ENCODE results near the gene PTPN20.

The PTPN20 gene

DNA sequence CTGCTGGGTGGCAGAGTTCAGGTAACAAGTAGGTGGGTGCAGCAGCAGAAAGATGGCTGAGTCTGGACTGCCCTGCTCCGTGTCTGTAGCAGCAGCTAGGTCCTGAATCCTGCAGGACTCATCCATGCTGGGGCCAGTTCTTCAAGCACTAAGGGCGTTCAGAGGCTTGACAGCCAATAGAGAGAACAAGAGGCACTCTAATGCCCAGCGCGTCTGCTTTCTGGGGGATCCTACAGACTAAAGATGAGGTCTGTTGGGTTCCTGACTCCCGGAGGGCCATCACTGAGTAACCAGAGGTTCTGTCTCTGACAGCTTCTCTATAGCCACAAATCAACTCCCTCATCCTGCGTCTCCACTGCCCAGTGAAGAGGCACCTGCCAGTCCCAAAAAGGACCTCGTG is 125.5 kb downstream of the PTPN20 start:
- no peak for DNase-seq

GRCh38 chr10:47037654-47038425 is 126.6 kb downstream of the PTPN20 start:
- DNase-seq: no peak

GRCh38 chr10:47038881-47039561 is 127.8 kb downstream of the PTPN20 start:
- DNase-seq: no peak

- DNase-seq: no peak
These were observed 128.3 kb downstream of the PTPN20 start for GRCh38 chr10:47039562-47039913.

GRCh38 chr10:47040041-47040491 is 128.8 kb downstream of the PTPN20 start:
- DNase-seq: no peak

- DNase-seq: no peak
These were observed 129.5 kb downstream of the PTPN20 start for GRCh38 chr10:47040681-47041080.

DNA sequence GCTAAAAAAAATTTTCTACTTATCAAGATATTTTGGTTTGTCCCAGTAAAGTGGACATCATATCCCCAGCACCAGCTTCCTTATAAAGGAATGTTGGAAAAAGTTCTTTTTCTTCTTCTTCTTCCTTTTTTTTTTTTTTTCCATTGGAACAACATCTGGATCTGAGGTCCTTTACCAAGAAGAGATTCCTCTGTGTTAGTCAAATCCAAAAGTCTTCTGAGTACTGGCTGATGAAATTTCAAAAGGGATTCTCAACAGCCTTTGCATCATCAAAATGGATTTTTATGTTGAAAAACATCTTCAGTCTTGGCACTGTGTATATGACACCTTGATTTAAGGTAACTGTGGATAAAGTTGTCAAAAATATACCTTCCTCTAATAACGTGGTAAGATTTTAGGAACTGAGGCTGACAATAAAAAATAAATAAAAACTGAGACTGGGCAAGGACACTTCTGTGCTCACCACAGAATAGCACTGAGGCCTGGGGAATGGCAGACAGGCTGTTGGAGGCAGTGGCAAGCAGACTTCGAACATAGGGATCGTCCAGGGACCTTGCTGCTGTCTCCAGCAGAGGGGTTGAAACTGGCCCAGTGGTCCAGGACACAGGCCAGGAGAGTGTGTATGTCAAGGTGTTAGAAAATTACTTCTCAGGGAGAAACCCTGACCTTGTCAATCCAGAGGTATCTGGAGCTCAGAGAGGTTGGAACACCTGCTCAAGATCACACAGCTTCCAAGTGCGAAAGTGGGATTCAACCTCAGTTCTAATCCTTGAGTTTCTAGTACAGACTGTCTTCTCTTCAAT is 130.4 kb downstream of the PTPN20 start:
- no peak for DNase-seq

GRCh38 chr10:47042199-47042473 is 130.9 kb downstream of the PTPN20 start:
- no peak for DNase-seq

DNA sequence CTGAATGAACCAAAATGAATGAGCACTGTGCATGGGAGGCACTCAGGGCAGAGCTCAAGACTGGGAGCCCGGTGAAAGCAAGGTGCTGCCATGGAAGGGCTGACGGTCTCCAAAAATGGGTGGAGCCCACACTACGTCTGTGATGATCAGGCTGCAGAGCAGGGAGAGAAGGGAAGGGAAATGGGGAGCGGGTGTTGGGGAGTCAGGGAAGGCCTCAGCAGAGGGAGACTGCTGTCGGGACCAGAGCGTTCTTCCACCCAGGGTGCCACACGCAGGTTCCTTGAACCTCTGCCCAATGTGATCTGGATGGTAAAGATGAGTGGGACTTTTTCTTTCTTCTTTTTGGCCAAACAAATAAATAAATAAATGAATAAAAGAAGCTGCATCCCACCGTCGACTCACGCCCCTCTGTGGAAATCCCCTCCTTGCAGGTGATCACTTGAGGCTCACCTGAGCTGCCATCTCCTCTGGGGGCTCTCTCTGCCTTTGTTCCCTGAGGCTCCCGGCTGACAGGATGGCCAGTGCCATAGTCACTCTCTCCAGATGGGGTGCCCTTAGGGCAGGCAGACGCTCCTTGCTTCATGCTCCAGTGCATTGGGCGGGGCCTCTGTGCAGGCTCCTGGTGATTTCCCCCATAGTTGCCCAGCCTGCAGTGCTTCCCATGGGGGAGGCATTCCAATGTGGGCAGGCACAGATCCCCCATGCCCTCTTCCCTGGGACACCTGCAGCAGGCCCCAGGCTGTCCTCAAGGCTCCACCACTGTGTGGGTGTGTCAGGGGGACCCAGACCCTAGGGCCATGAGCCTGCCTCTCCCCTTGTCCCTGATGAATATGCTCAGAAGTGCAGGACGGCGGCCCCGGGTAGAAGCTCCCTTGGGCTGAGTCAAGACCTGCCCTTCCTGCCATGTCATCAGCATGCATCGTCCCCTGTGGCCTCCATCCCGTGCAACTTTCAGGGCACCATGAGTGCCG is 131.8 kb downstream of the PTPN20 start:
- no peak for DNase-seq

GRCh38 chr10:47043928-47044538 is 132.8 kb downstream of the PTPN20 start:
- DNase-seq: no peak

DNA sequence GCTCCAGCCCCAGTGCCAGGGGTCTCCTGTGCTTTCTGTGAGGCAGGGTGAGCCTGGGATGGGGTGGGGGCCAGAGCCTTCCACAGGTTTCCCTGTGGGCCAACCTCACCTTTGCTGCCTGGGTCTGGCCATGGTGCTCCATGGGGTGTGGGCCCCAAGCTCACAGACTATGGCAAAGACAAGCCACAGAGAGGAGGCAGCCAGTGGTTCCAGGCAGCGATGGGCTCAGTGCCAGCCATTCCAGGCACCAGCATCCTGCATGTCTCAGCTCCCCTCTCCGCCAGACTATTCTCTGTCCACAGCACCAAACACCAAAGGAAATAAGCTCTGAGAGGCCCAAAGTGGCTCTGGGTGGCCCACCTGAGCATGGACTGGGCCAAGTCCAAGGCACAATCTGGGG is 133.5 kb downstream of the PTPN20 start:
- DNase-seq: no peak

GRCh38 chr10:47045331-47045861 is 134.2 kb downstream of the PTPN20 start:
- DNase-seq: no peak

GRCh38 chr10:47046321-47047126 is 135.3 kb downstream of the PTPN20 start:
- DNase-seq: no peak

- DNase-seq: no peak
These were observed 135.9 kb downstream of the PTPN20 start for GRCh38 chr10:47047127-47047504.

DNA sequence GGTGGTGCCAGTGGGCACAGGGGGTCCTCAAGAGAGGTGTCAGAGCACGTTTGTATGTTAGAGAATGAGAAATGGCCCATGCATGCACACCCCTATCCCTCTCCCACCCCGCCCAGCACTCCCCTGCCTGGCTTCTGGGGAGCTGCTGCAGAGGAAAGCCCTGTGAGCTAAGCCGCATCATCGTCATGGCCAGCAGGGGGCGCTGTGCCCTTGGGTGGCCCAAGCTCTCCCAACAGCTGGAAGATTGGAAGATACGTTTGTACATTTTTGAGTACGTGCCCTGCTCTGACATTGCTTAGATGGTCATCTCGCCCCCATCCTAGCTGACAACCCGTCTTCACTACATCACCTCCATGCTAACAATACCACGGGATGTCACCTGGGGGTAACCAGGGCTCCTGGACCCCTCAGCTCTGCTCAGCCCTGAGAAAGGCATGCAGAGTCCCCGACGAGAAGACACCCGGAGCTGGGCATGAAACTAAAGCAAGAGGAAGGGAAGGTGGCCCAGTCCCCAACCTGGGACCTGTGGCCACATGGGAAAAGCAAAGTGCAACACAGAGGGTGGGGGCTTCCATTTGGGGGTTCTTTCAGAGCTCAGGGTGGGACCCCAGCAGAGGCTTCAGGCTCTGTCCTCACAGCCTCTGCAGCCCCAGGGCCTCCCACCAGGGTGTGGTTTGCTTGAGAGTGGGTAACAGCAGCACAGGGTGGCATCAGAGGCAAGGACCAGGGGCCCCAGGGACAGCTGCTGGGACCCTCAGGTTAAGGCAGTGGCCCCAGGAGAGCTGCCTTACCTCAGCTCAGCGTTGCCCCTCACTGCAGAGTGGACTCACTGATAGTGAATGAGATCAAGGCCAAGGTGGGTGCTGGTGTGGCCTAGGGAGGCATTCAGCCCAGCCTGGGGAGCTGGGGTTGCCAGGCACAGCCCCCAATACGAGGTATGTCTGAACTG is 136.6 kb downstream of the PTPN20 start:
- DNase-seq: peak; percentile 45

GRCh38 chr10:47048526-47048905 is 137.3 kb downstream of the PTPN20 start:
- DNase-seq: peak; percentile 10

DNA sequence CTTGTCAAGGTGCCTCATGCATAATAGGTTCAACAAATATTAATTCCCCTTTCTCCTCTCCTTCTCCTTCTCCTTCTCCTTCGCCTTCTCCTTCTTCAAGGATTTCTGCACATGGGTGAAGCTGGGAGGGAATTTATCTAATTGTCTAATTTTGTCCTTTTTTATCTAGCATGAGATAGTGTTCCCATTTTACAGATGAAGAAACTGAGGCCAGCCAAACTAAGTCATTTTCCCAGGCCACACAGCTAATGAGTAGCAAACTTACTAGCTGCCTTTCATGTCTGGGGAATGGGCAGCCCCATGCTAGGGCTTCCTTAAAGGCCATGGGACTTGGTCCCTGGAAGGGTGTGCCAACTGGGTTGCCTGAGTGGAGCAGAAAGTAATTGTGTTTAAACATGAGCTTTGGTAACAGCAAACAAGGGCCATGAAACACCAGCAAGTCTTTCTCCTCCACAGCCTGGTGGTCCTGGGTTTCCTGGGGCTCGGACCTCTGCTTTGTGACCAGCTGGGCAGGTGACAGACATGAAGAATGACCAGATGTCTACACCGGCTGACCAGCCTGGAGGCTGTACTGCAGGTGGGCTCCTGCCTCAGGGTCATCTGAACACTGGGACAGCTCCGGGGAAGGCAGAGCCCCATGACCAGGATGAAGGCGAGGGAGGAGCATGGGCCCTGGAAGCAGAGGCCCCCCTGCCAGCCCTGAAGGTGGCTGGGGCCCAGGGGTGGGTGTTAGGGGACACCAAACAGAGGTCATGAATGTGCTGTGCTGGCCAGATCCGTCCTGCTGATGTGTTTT is 138.0 kb downstream of the PTPN20 start:
- DNase-seq: no peak

DNA sequence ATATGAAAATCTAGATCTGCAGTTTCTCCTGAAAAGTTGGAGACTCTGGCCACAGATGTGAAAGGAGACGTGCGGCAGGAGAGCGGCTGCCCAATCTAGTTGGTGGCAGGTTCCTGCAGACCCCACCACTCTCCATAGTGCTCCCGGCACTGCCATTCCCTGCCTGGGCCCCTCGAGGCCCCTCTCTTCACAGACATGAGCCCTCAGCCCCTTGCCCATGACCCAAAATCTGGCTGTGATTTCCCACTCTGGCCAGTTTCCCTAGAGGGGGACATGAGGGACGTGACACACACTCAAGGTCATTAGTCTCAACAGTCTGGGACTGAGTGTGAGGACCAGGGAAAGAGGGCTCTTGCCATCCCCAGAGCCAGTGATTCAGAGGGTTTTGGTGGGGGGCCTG is 138.7 kb downstream of the PTPN20 start:
- no peak for DNase-seq
